GM12878 (cell line): Measurements from ENCODE around the gene ZNF365. TPM values are rescaled to one million over a fixed set of nuclear protein-coding genes. Genes with fewer than 3 reads are reported as not detected.

Experiments used
- ATAC-seq: fragments of 200-7000 bp; cut with Tn5 transposase; 3 replicates; pipeline ENCODE4 v1.9.1; 2020; ENCODE audit warnings: mild to moderate bottlenecking, moderate library complexity
- BruUV-seq: library from RNA; stranded (reverse); fragments of 400-500 nt; replicated peaks from 2 replicates; lab custom pipeline; 2021; lab: Mats Ljungman, UMichigan
- CTCF ChIA-PET: fragments of 300-600 bp; sonication (Branson Sonifier 250); formaldehyde crosslinking; extraction: SDS; loops from one replicate; lab custom pipeline; 2021; ENCODE audit warnings: inconsistent platforms; lab: Yijun Ruan, JAX
- POLR2A ChIA-PET: fragments of 350-600 bp; formaldehyde crosslinking; extraction: SDS; loops from one replicate; lab custom pipeline; 2021; ENCODE audit warnings: inconsistent platforms; lab: Charles Lee
- RAD21 ChIA-PET: fragments of 300-600 bp; sonication (Branson Sonifier 250); formaldehyde crosslinking; loops from one replicate; lab custom pipeline; 2023; ENCODE audit warnings: antibody characterized with exemption; ENCODE audit not compliant: unreplicated experiment; lab: Charles Lee
- SMC1A ChIA-PET: fragments of 300-600 bp; sonication (Branson Sonifier 250); formaldehyde crosslinking; loops from one replicate; lab custom pipeline; 2023; ENCODE audit not compliant: unreplicated experiment, uncharacterized antibody; lab: Charles Lee
- DNase-seq: peaks from one replicate; pipeline ENCODE4 v3.0.0-alpha.2; 2011; ENCODE audit warnings: low read depth, low spot score
- FAIRE-seq: peaks from 3 replicates; lab custom pipeline; 2011; peaks lifted over from hg19 to GRCh38; lab: Jason Lieb, UNC
- H2AFZ ChIP-seq: 2 replicates; pipeline ENCODE4 v1.6.0; 2011; ENCODE audit warnings: low read depth, low read length, control low read depth; ENCODE audit not compliant: control insufficient read depth
- H3K27ac ChIP-seq: 2 replicates; pipeline ENCODE4 v1.5.1; 2011; ENCODE audit warnings: control low read depth; ENCODE audit not compliant: control insufficient read depth, insufficient read depth
- H3K27me3 ChIP-seq, 2 experiments: replicated peaks in 1 of 2; 2 replicates each; pipeline versions ENCODE4 v1.6.0 to v1.6.1; 2011; ENCODE audit warnings: low read length in 1 of 2; ENCODE audit not compliant: control insufficient read depth in 2 of 2, insufficient read depth in 2 of 2
- H3K36me3 ChIP-seq, 2 experiments: 2 replicates each; pipeline ENCODE4 v1.5.1; 2011; ENCODE audit warnings: low read length in 1 of 2; ENCODE audit not compliant: control insufficient read depth in 2 of 2, insufficient read depth in 2 of 2
- H3K4me1 ChIP-seq: 2 replicates; pipeline ENCODE4 v1.6.1; 2011; ENCODE audit warnings: mild to moderate bottlenecking, low read length, moderate library complexity, mixed read lengths; ENCODE audit not compliant: control insufficient read depth, insufficient read depth
- H3K4me2 ChIP-seq: 2 replicates; pipeline ENCODE4 v1.6.0; 2011; ENCODE audit warnings: control low read depth; ENCODE audit not compliant: control insufficient read depth, insufficient read depth
- H3K4me3 ChIP-seq: fragments of 200-600 bp; sonication (generic); 2 replicates; pipeline ENCODE4 v1.5.1; 2016
- H3K79me2 ChIP-seq: 2 replicates; pipeline ENCODE4 v1.6.0; 2011; ENCODE audit warnings: low read length; ENCODE audit not compliant: control insufficient read depth, insufficient read depth
- H3K9ac ChIP-seq: 2 replicates; pipeline ENCODE4 v1.8.0; 2011; ENCODE audit warnings: low read length, control low read depth, mixed read lengths; ENCODE audit not compliant: control insufficient read depth, insufficient read depth
- H3K9me3 ChIP-seq: replicated peaks from 3 replicates; pipeline ENCODE4 v1.5.1; 2011; ENCODE audit warnings: mild to moderate bottlenecking, low read length; ENCODE audit not compliant: control insufficient read depth, insufficient read depth
- H4K20me1 ChIP-seq: 2 replicates; pipeline ENCODE4 v1.6.0; 2011; ENCODE audit not compliant: control insufficient read depth, insufficient read depth
- BACH1 ChIP-seq: fragments of 450-650 bp; IDR thresholded peaks from 2 replicates; pipeline ENCODE4 v1.6.1; 2017; ENCODE audit warnings: mild to moderate bottlenecking, borderline replicate concordance
- NFYA ChIP-seq: IDR thresholded peaks from 2 replicates; pipeline ENCODE4 v1.6.1; 2011; ENCODE audit warnings: low read depth, mild to moderate bottlenecking, low read length, improper control_type of control experiment, borderline replicate concordance
- NR2C2 ChIP-seq: IDR thresholded peaks from 2 replicates; pipeline ENCODE4 v1.6.1; 2011; ENCODE audit warnings: borderline replicate concordance, low read depth; ENCODE audit not compliant: control insufficient read depth, insufficient read length
- POLR2AphosphoS2 ChIP-seq: IDR thresholded peaks from 2 replicates; pipeline ENCODE4 v1.6.1; 2011; ENCODE audit warnings: low read depth, mild to moderate bottlenecking, low read length, improper control_type of control experiment, moderate library complexity
- RELB ChIP-seq: fragments of 450-650 bp; IDR thresholded peaks from 2 replicates; pipeline ENCODE4 v1.6.1; 2017; ENCODE audit warnings: low read depth, mild to moderate bottlenecking, moderate library complexity
- TCF12 ChIP-seq: IDR thresholded peaks from 2 replicates; pipeline ENCODE4 v1.6.1; 2011; ENCODE audit warnings: low read depth, mild to moderate bottlenecking, low read length
- WGBS: methylation state at CpG from one replicate; pipeline ENCODE4 v1.1.6; 2016; ENCODE audit warnings: low lambda C conversion rate; ENCODE audit not compliant: insufficient replicate concordance, insufficient coverage; ENCODE audit errors: missing lambda C conversion rate; 5-methylcytosine and 5-hydroxymethylcytosine counted together
- in situ Hi-C: fragments of 300-500 bp; cut with MboI; formaldehyde crosslinking; loops from 9 replicates; pipeline ENCODE4 v1.14.3; 2018; ENCODE audit warnings: mixed read lengths
- intact Hi-C: fragments of 100-400 bp; cut with micrococcal nuclease; formaldehyde crosslinking; loops from one replicate; pipeline ENCODE4 v1.14.2; 2022; ENCODE audit not compliant: unreplicated experiment
- polyA plus RNA-seq, 11 experiments: library from polyadenylated mRNA; depleted of rRNA in 4 of 11; unstranded in 6 of 11; stranded (reverse) in 5 of 11; fragments of >200 nt; fragmentation: Nextera tagmentation in 4 of 11; fragmentation: Illumina TruSeq in 1 of 11; extraction: Ambion mirVana in 4 of 11; extraction: Trizol in 1 of 11; gene quantifications; 1 replicate in 1 of 11; 2 replicates in 10 of 11; pipeline versions ENCODE4 v1.2.1 to v1.2.3, GENCODE V29; 2011 to 2016; ENCODE audit warnings: inconsistent platforms in 2 of 11, missing spikeins in 2 of 11, low read depth in 1 of 11
- total RNA-seq, 4 experiments: library from RNA; depleted of rRNA in 3 of 4; stranded (reverse); fragments of >200 nt in 3 of 4; fragmentation: Illumina TruSeq in 1 of 4; extraction: Trizol in 1 of 4; gene quantifications; 2 replicates each; pipeline versions ENCODE4 v1.2.1 to v1.2.3, GENCODE V29; 2013 to 2021

ZNF365 gene
- total and polyA plus RNA-seq, 10 of the 15 experiments (the other 5 are each of a cell fraction or from before 2014, with no cell fraction given) = 0.08 TPM; not detected in 9

GRCh38 chr10:62333135-62333889 lies 40.9 kb upstream of the ZNF365 start:
- Histone ChIP-seq H3K9ac (no peak overlapping the region), H3K27me3 (no peaks in the 10 kb centered on the region), H3K27ac (no peak overlapping the region), H4K20me1 (no peaks in the 10 kb centered on the region), H3K4me3 (no peak overlapping the region), H3K9me3 (no peaks in the 10 kb centered on the region), H3K36me3 (no peaks in the 10 kb centered on the region), H3K4me2 (no peak overlapping the region), H2AFZ (no peak overlapping the region), H3K79me2 (no peaks in the 10 kb centered on the region), H3K4me1 (no peaks in the 10 kb centered on the region)
- BruUV-seq = no TSS peak
- peak; percentile 48; the same call in 2 of the 3 replicates for ATAC-seq
- ChIA-PET SMC1A (interaction anchor here (1.2 kb wide), 1 partner anchor 18 kb away, joined by 3 read pairs; no protein-coding TSS in a partner anchor), CTCF (no interaction called here), POLR2A (no interaction called here), RAD21 (no interaction called here)
- no peak for DNase-seq
- intact Hi-C loops (no loop called here), in situ Hi-C loops (no loop called here)
- no peak for TF ChIP-seq POLR2AphosphoS2
- no peak for TF ChIP-seq RELB
- no peak for TF ChIP-seq NFYA
- TF ChIP-seq BACH1 = no peak
- TF ChIP-seq NR2C2 = no peak
- no peak for TF ChIP-seq TCF12
- no peak for FAIRE-seq
- WGBS = 0% methylated on average over 3 of the region's 3 CpGs
